Breast epithelium (tissue), 4 donors: ENCODE results near the gene AFAP1. TPM values are rescaled to one million over a fixed set of nuclear protein-coding genes. Genes with fewer than 3 reads are reported as not detected.

ENCODE experiments used
- DNase-seq, 2 donors: peaks; one replicate each; pipeline ENCODE4 v3.0.0-alpha.2; 2019; ENCODE audit warnings: low spot score in 2 of 2
- H3K27ac ChIP-seq, 2 donors: fragments of 200-600 bp; sonication (generic) in 1 of 2; one replicate each; pipeline ENCODE4 v1.5.1; 2016 to 2019; ENCODE audit warnings: mild to moderate bottlenecking in 1 of 2
- H3K27me3 ChIP-seq, 2 donors: fragments of 200-600 bp; sonication (generic) in 1 of 2; one replicate each; pipeline versions ENCODE4 v1.5.1 to v1.6.0; 2017 to 2019; ENCODE audit warnings: control low read depth in 1 of 2, mild to moderate bottlenecking in 1 of 2
- H3K36me3 ChIP-seq: fragments of 200-600 bp; one replicate; pipeline ENCODE4 v1.5.1; 2019
- H3K4me1 ChIP-seq, 2 donors: fragments of 200-600 bp; sonication (generic); one replicate each; pipeline ENCODE4 v1.5.1; 2016 to 2019; ENCODE audit warnings: control low read depth in 1 of 2
- H3K4me3 ChIP-seq, 3 donors: fragments of 200-600 bp; sonication (generic); 1 replicate in 2 of 3; 2 replicates in 1 of 3; pipeline ENCODE4 v1.5.1; 2016 to 2019; ENCODE audit warnings: mild to moderate bottlenecking in 3 of 3, moderate library complexity in 2 of 3
- H3K9me3 ChIP-seq, 2 donors: fragments of 200-600 bp; sonication (generic) in 1 of 2; one replicate each; pipeline ENCODE4 v1.5.1; 2016 to 2019; ENCODE audit warnings: control low read depth in 1 of 2
- CTCF ChIP-seq, 3 donors: fragments of 450-650 bp; IDR thresholded peaks; one replicate each; pipeline ENCODE4 v1.5.1; 2016 to 2017; ENCODE audit warnings: antibody characterized with exemption in 3 of 3, mild to moderate bottlenecking in 3 of 3, moderate library complexity in 3 of 3
- POLR2A ChIP-seq: fragments of 450-650 bp; IDR thresholded peaks from one replicate; pipeline ENCODE4 v1.6.1; 2016; ENCODE audit warnings: antibody characterized with exemption, mild to moderate bottlenecking, moderate library complexity
- POLR2AphosphoS5 ChIP-seq, 3 donors: sonication (generic); formaldehyde crosslinking; IDR thresholded peaks; one replicate each; pipeline ENCODE4 v1.6.1; 2017; ENCODE audit warnings: antibody characterized with exemption in 3 of 3
- intact Hi-C: fragments of 100-400 bp; cut with DNase I; formaldehyde crosslinking; loops from one replicate; pipeline ENCODE4 v1.15.1; 2023; ENCODE audit warnings: low total_unique reads
- total RNA-seq, 3 donors: library from RNA; depleted of rRNA; stranded (reverse); fragments of >200 nt; gene quantifications; one replicate each; pipeline ENCODE4 v1.1.0, GENCODE V29; 2016

AFAP1 gene
- total RNA-seq, 3 donors from 2014 or later, result 14.5 to 21.6 (median 16.6) TPM

- Histone ChIP-seq H3K27ac (peak overlapping the region in 1 of 2 donors; percentile 85), H3K36me3 (no peaks in the 10 kb centered on the region), H3K4me3 (no peak overlapping the region), H3K9me3 (no peaks in the 10 kb centered on the region), H3K4me1 (peaks cover 0 to 22% of the 10 kb centered on the region in 2 donors), H3K27me3 (no peaks in the 10 kb centered on the region)
- TF ChIP-seq CTCF (IDR thresholded peaks at IDR 0.05), result no peak
- TF ChIP-seq POLR2A, result no peak
- no peak for TF ChIP-seq POLR2AphosphoS5 (IDR thresholded peaks at IDR 0.05)
- no peak for DNase-seq
- intact Hi-C loops, result loop anchor here (10.0 kb wide), 1 partner anchor 734 kb away; no protein-coding TSS in a partner anchor
These were observed 130.9 kb downstream of the AFAP1 start for GRCh38 chr4:7808752-7809151.

- Histone ChIP-seq H3K27me3 (no peaks in the 10 kb centered on the region), H3K9me3 (no peaks in the 10 kb centered on the region), H3K4me1 (peaks cover 0 to 22% of the 10 kb centered on the region in 2 donors), H3K4me3 (no peak overlapping the region), H3K36me3 (no peaks in the 10 kb centered on the region), H3K27ac (peak overlapping the region in 1 of 2 donors; percentile 85)
- TF ChIP-seq CTCF (IDR thresholded peaks at IDR 0.05), result no peak
- no peak for TF ChIP-seq POLR2AphosphoS5 (IDR thresholded peaks at IDR 0.05)
- TF ChIP-seq POLR2A, result no peak
- intact Hi-C loops, result loop anchor here (10.0 kb wide), 1 partner anchor 733 kb away; no protein-coding TSS in a partner anchor
- no peak for DNase-seq
These were observed 131.5 kb downstream of the AFAP1 start for GRCh38 chr4:7808181-7808580.

- H3K27ac ChIP-seq, result peak overlapping the region; percentile 73 to 85
- no peaks in the 10 kb centered on the region for H3K36me3 ChIP-seq
- H3K4me1 ChIP-seq, result peaks cover 0 to 22% of the 10 kb centered on the region in 2 donors
- no peak for TF ChIP-seq POLR2A
- no peak for TF ChIP-seq CTCF (IDR thresholded peaks at IDR 0.05)
- no peak for TF ChIP-seq POLR2AphosphoS5 (IDR thresholded peaks at IDR 0.05)
- intact Hi-C loops, result loop anchor here (2.0 to 10.0 kb wide), 2 partner anchors 21 to 733 kb away; no protein-coding TSS in a partner anchor
- H3K9me3 ChIP-seq, result no peaks in the 10 kb centered on the region
- no peak overlapping the region for H3K4me3 ChIP-seq
- no peaks in the 10 kb centered on the region for H3K27me3 ChIP-seq
- DNase-seq, result no peak
These were observed 132.2 kb downstream of the AFAP1 start for GRCh38 chr4:7807351-7807921.

GRCh38 chr4:7806338-7807090, 133.1 kb downstream of the AFAP1 start:
- H3K4me1 ChIP-seq, result peaks cover 0 to 22% of the 10 kb centered on the region in 2 donors
- H3K4me3 ChIP-seq, result no peak overlapping the region
- H3K9me3 ChIP-seq, result no peaks in the 10 kb centered on the region
- peak overlapping the region; percentile 73 to 85 for H3K27ac ChIP-seq
- no peak for DNase-seq
- H3K27me3 ChIP-seq, result no peaks in the 10 kb centered on the region
- no peak for TF ChIP-seq POLR2AphosphoS5 (IDR thresholded peaks at IDR 0.05)
- TF ChIP-seq POLR2A, result no peak
- TF ChIP-seq CTCF (IDR thresholded peaks at IDR 0.05), result no peak
- H3K36me3 ChIP-seq, result no peaks in the 10 kb centered on the region
- intact Hi-C loops, result loop anchor here (2.0 to 10.0 kb wide), 2 partner anchors 22 to 732 kb away; no protein-coding TSS in a partner anchor
